OCI-LY7 (cell line): ENCODE results near the gene MARCO. TPM values are rescaled to one million over a fixed set of nuclear protein-coding genes. Genes with fewer than 3 reads are reported as not detected.

Experiments used
- BruUV-seq: library from RNA; stranded (reverse); fragments of 400-500 nt; replicated peaks from 2 replicates; lab custom pipeline; 2021; lab: Mats Ljungman, UMichigan
- CTCF ChIA-PET: fragments of 300-600 bp; sonication (Branson Sonifier 250); formaldehyde crosslinking; loops from one replicate; lab custom pipeline; 2022; ENCODE audit warnings: antibody characterized with exemption; ENCODE audit not compliant: unreplicated experiment; lab: Charles Lee
- POLR2A ChIA-PET: fragments of 300-600 bp; sonication (Branson Sonifier 250); formaldehyde crosslinking; loops from one replicate; lab custom pipeline; 2022; ENCODE audit warnings: antibody characterized with exemption; lab: Charles Lee
- DNase-seq: peaks from one replicate; pipeline ENCODE4 v3.0.0-alpha.2; 2015; ENCODE audit warnings: low spot score
- H2AFZ ChIP-seq: fragments of 200-600 bp; sonication (generic), shearing (Covaris generic); 2 replicates; pipeline ENCODE4 v1.6.1; 2014; ENCODE audit warnings: mild to moderate bottlenecking, antibody characterized with exemption, low read length, moderate library complexity
- H3K27ac ChIP-seq: fragments of 200-600 bp; sonication (generic); 2 replicates; pipeline ENCODE4 v1.5.1; 2014; ENCODE audit warnings: mixed run types, low read depth, mild to moderate bottlenecking, moderate library complexity, low read length, inconsistent platforms; ENCODE audit not compliant: poor library complexity, severe bottlenecking
- H3K36me3 ChIP-seq: fragments of 200-600 bp; sonication (generic); 2 replicates; pipeline ENCODE4 v1.6.1; 2014; ENCODE audit warnings: mild to moderate bottlenecking, antibody characterized with exemption, low read length, moderate library complexity, mixed read lengths; ENCODE audit not compliant: insufficient read depth
- H3K4me1 ChIP-seq: fragments of 200-600 bp; sonication (generic); 2 replicates; pipeline ENCODE4 v1.5.1; 2014; ENCODE audit warnings: mild to moderate bottlenecking, low read length; ENCODE audit not compliant: insufficient read depth, poor library complexity, severe bottlenecking
- H3K4me2 ChIP-seq: fragments of 200-600 bp; sonication (generic); 2 replicates; pipeline ENCODE4 v1.6.1; 2014; ENCODE audit warnings: mild to moderate bottlenecking, low read length
- H3K4me3 ChIP-seq: fragments of 200-600 bp; sonication (generic); 2 replicates; pipeline ENCODE4 v1.5.1; 2014; ENCODE audit warnings: mild to moderate bottlenecking, low read depth, low read length; ENCODE audit not compliant: poor library complexity, severe bottlenecking
- H3K79me2 ChIP-seq: fragments of 200-600 bp; sonication (generic); 2 replicates; pipeline ENCODE4 v1.6.1; 2016; ENCODE audit warnings: low read depth, mild to moderate bottlenecking, low read length, moderate library complexity, mixed read lengths; ENCODE audit not compliant: insufficient read depth
- H3K9me2 ChIP-seq: fragments of 200-600 bp; sonication (generic); 2 replicates; pipeline ENCODE4 v1.6.1; 2016; ENCODE audit warnings: mild to moderate bottlenecking, low read length, mixed read lengths; ENCODE audit not compliant: insufficient read depth
- H3K9me3 ChIP-seq: fragments of 200-600 bp; sonication (generic); 2 replicates; pipeline ENCODE4 v1.6.1; 2014; ENCODE audit warnings: mild to moderate bottlenecking, mixed run types, low read length, mixed read lengths
- H4K20me1 ChIP-seq: fragments of 200-600 bp; sonication (generic); 2 replicates; pipeline ENCODE4 v1.6.1; 2014; ENCODE audit warnings: mild to moderate bottlenecking, antibody characterized with exemption, low read length, moderate library complexity, mixed read lengths; ENCODE audit not compliant: insufficient read depth
- EZH2phosphoT487 ChIP-seq: fragments of 200-600 bp; sonication (generic); IDR thresholded peaks from 2 replicates; pipeline ENCODE4 v1.6.1; 2018; ENCODE audit warnings: low read depth, borderline replicate concordance, mild to moderate bottlenecking, mixed run types, antibody characterized with exemption, low read length, moderate library complexity, mixed read lengths
- intact Hi-C: fragments of 100-400 bp; cut with micrococcal nuclease; formaldehyde crosslinking; loops from one replicate; pipeline ENCODE4 v1.10.0; 2022; ENCODE audit not compliant: unreplicated experiment
- total RNA-seq, 2 experiments: library from RNA; depleted of rRNA in 1 of 2; stranded (reverse); fragments of >200 nt in 1 of 2; shearing (Covaris generic) in 1 of 2; gene quantifications; 2 replicates each; pipeline ENCODE4 v1.2.3, GENCODE V29; 2014 to 2022
- TF ChIP-seq, protein P1 (sequence below): fragments of 200-600 bp; sonication (generic); conservative IDR thresholded peaks from 2 replicates; pipeline ENCODE4 v1.5.1; 2014; ENCODE audit warnings: mild to moderate bottlenecking, antibody characterized with exemption, low read length, moderate library complexity, mixed read lengths

MARCO gene
- total RNA-seq, 2 experiments from 2014 or later: not detected

- Histone ChIP-seq H3K79me2 (no peaks in the 10 kb centered on the region), H3K4me3 (no peak overlapping the region), H3K9me2 (no peaks in the 10 kb centered on the region), H2AFZ (no peak overlapping the region), H3K36me3 (no peaks in the 10 kb centered on the region), H3K4me1 (no peaks in the 10 kb centered on the region), H3K9me3 (no peaks in the 10 kb centered on the region), H3K4me2 (no peak overlapping the region), H4K20me1 (no peaks in the 10 kb centered on the region), H3K27ac (no peak overlapping the region)
- intact Hi-C loops: no loop called here
- no peak for DNase-seq
- TF ChIP-seq, protein P1, sequence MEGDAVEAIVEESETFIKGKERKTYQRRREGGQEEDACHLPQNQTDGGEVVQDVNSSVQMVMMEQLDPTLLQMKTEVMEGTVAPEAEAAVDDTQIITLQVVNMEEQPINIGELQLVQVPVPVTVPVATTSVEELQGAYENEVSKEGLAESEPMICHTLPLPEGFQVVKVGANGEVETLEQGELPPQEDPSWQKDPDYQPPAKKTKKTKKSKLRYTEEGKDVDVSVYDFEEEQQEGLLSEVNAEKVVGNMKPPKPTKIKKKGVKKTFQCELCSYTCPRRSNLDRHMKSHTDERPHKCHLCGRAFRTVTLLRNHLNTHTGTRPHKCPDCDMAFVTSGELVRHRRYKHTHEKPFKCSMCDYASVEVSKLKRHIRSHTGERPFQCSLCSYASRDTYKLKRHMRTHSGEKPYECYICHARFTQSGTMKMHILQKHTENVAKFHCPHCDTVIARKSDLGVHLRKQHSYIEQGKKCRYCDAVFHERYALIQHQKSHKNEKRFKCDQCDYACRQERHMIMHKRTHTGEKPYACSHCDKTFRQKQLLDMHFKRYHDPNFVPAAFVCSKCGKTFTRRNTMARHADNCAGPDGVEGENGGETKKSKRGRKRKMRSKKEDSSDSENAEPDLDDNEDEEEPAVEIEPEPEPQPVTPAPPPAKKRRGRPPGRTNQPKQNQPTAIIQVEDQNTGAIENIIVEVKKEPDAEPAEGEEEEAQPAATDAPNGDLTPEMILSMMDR: no peak
- no peak for TF ChIP-seq EZH2phosphoT487
- no TSS peak for BruUV-seq
- ChIA-PET POLR2A (interaction anchor here (0.6 kb wide), 3 partner anchors 502 to 1754 kb away, joined by 3 to 4 read pairs (median 3); no protein-coding TSS in a partner anchor), CTCF (no interaction called here)
Measured at GRCh38 chr2:118913803-118914645, 28.0 kb upstream of the MARCO start.

- BruUV-seq: no TSS peak
- Histone ChIP-seq H3K4me3 (no peak overlapping the region), H3K4me2 (no peak overlapping the region), H3K4me1 (no peaks in the 10 kb centered on the region), H3K9me3 (no peaks in the 10 kb centered on the region), H2AFZ (no peak overlapping the region), H3K79me2 (no peaks in the 10 kb centered on the region), H3K36me3 (no peaks in the 10 kb centered on the region), H3K9me2 (no peaks in the 10 kb centered on the region), H3K27ac (no peak overlapping the region), H4K20me1 (no peaks in the 10 kb centered on the region)
- ChIA-PET POLR2A (interaction anchor here (0.6 kb wide), 1 partner anchor 501 kb away, joined by 3 read pairs; no protein-coding TSS in a partner anchor), CTCF (no interaction called here)
- TF ChIP-seq, protein P1: no peak
- no peak for TF ChIP-seq EZH2phosphoT487
- DNase-seq: no peak
- intact Hi-C loops: no loop called here
Measured at GRCh38 chr2:118914721-118915453, 27.1 kb upstream of the MARCO start.
